Peyer's patch (tissue), 4 donors: ENCODE results near the gene AMHR2.

Source experiments
- POLR2A ChIP-seq, 2 donors: fragments of 450-650 bp; IDR thresholded peaks; one replicate each; pipeline ENCODE4 v1.5.1; 2017; ENCODE audit warnings: antibody characterized with exemption in 2 of 2, mild to moderate bottlenecking in 2 of 2, moderate library complexity in 2 of 2
- TF ChIP-seq, protein P1 (sequence below), 6 experiments: fragments of 450-650 bp in 4 of 6; fragments of 200-600 bp in 2 of 6; sonication (generic) in 1 of 6; IDR thresholded peaks; one replicate each; pipeline ENCODE4 v1.5.1; 2017 to 2019; ENCODE audit warnings: antibody characterized with exemption in 6 of 6, mild to moderate bottlenecking in 3 of 6, moderate library complexity in 1 of 6

DNA sequence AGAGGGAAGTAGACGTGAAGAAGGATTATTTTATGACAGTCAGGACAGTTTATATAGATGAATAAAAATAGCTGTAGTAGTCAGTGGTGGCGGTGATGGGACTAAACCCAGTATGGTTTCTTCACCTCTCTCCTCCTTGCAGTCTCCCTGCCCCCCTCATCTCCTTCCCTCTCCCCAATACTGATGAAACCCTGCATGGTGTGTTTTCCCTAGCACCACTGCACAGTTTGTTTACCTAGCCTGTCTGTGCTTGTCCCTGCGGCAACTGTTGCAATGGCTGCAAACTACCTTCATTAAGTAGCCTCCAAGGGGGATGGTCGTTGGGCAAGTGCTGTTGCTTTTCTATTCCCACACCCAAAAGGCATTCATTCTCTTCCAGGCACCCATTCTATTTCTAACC, 43.0 kb downstream of the AMHR2 start:
- no peak for TF ChIP-seq POLR2A (IDR thresholded peaks at IDR 0.05)
- TF ChIP-seq, protein P1, sequence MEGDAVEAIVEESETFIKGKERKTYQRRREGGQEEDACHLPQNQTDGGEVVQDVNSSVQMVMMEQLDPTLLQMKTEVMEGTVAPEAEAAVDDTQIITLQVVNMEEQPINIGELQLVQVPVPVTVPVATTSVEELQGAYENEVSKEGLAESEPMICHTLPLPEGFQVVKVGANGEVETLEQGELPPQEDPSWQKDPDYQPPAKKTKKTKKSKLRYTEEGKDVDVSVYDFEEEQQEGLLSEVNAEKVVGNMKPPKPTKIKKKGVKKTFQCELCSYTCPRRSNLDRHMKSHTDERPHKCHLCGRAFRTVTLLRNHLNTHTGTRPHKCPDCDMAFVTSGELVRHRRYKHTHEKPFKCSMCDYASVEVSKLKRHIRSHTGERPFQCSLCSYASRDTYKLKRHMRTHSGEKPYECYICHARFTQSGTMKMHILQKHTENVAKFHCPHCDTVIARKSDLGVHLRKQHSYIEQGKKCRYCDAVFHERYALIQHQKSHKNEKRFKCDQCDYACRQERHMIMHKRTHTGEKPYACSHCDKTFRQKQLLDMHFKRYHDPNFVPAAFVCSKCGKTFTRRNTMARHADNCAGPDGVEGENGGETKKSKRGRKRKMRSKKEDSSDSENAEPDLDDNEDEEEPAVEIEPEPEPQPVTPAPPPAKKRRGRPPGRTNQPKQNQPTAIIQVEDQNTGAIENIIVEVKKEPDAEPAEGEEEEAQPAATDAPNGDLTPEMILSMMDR (IDR thresholded peaks at IDR 0.05) = no peak
